HG02840 (cell line): ENCODE data around the gene ERG.

Experiments
- ATAC-seq: cut with Tn5 transposase; IDR thresholded peaks from one replicate; pipeline ENCODE4 v1.9.1; 2021; ENCODE audit warnings: mild to moderate bottlenecking, moderate library complexity, moderate number of reproducible peaks; ENCODE audit not compliant: unreplicated experiment, low FRiP score

ERG gene

DNA sequence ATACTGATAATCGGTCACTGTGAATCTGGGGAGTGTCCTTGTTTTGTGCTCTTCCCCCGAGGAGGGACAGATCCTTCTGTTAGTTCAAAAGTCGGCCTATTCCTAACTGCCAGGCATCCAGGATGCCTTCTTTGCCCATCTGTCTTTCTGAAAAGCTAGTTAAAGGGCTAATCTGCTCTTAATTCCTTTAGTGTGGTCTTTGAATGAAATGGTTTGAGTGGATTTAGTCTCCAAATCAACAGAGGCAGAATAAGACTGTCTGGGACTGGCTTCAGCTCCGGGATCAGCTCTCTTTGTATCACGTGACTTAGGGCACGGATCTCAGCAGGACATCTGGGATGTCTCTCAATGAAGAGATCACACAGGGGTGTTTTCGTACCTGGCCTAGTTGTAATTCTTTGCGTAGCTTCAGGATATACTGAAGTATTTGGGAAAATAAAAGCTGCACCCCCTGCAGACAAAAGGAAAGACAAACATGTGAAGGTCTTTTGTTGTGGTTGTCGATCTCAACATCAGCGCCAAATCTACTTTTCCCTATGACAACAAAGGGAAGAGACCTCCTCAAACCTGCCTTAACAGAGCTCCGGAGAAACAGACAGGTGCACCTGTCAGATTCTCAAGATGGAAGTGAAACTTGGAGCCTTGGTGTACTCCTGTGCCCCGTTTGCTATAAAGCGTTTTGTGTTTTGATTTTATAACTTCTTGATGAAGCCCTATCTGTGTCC is 97.9 kb downstream of the ERG start:
- ATAC-seq = no peak

- no peak for ATAC-seq
Observed at GRCh38 chr21:38399103-38399502, 99.2 kb downstream of the ERG start.

DNA sequence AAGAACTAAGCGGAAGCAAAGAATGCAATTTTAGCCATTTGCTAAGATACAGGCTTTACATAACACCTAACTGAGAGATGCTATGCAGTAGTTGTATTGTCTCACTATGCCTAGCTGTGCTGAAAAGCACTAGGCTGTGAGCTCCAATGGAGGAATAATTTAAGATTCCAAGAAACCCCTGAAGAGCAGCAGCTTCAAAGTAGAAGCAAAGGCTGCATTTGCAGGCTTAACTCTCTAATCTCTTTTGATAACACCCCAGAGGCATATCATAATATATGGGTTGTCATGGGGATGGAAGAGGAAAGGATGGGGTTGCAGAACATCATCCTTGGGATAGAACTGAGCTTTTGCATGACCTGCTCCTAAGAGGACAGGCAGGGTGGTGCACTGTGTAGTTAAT is 102.0 kb downstream of the ERG start:
- no peak for ATAC-seq

DNA sequence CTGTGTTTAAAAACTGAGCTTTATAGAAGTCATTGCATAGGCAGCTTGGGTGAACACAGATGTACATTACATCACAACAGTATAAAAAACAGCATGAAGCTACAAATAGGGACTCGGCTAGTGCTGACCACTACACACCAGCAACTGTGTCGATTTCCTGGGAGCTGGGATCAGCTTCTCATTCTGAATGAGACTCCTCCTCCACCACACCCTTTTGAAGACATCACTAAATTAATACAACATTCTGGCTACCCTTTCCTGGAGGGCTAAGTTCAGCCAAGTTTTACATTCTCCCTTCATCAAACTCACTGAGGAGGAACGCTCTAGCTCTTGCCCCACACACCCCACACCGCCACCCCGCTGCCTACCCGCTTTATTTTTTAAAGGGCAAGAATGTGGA is 102.7 kb downstream of the ERG start:
- no peak for ATAC-seq

DNA sequence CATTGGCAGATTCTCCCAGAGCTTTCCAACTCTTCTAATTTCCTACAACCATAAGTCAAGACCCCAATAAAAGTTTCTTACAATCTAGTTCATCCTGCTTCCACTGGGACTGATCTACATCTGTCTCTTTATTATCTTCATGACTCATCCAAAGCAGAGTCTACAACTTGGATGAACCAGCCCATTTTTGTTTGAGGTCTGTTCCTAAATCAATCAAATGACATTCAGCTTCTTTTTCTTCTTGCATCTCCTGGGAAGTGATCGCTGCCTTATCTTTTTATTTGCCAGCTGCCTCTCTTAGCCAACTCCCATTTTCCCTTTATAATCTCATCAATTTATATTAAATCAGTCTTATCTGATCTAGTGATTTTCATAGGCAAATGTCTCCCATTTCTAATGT is 105.6 kb downstream of the ERG start:
- no peak for ATAC-seq

- no peak for ATAC-seq
Observed at GRCh38 chr21:38389896-38390295, 108.4 kb downstream of the ERG start.

DNA sequence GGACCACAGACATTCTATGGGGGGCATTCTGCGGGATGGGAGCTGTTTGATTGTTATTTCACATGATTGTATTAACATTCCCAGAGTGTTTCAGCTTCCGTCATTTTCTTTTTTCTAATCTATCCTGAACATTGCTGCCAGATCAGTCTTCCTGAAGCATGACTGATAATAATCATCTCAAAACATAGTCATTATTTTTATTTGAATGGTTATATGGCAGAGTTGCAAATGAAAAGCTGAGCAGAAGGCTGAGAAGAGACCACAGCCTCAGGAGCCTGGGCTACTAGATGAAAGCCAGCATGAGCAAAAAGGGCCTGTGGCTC is 109.0 kb downstream of the ERG start:
- ATAC-seq = no peak

DNA sequence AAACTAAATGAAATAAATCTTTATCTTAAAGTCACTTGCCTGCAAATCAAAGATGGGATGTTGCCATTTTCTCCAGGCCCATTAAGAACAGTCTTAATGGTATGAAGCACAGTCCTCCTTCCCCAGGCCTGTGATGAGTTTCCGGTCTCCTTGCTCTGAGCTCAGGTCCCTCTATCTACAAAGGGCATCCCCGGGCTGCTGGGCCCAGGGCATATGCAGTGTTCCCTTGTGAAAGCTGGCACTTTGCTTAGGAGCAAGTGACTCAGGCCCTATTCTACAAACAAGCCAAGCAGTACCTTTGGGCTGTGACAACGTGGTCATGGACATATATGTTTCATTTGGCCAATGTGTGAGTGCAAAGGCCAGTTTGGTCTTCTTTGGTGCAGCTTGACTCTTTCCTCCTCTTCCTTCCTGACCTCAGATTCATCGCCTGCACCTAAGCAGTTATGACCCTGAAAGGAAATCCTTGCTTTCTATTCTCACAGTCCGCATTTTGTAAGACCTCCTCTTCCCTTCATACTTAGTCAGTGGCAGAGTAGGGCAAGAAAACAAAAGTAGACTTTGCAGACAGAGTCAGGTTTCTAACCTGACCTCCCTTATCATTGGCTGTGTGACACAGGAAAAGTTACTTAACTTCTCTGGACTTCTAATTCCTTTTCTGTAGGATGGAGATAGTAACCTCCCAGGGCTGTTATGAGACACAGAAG is 109.5 kb downstream of the ERG start:
- ATAC-seq = no peak

DNA sequence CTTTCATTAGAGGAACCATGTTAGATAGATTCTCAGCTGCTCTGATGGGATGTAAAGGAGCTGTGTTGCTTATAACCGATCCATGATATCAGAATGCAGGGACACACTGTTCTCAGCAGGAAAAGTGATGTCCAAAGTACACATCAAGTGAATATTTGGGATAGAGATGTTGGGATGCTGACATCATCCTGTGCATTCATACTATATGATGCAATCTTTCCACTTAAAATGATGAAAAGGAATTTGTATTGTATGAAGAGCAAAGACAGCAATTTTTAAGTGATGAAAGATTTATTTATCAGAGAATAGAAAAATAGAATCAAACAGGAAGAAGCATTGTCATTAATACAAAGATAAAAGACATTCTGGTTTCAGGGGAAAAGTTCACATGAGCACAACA is 110.1 kb downstream of the ERG start:
- no peak for ATAC-seq

DNA sequence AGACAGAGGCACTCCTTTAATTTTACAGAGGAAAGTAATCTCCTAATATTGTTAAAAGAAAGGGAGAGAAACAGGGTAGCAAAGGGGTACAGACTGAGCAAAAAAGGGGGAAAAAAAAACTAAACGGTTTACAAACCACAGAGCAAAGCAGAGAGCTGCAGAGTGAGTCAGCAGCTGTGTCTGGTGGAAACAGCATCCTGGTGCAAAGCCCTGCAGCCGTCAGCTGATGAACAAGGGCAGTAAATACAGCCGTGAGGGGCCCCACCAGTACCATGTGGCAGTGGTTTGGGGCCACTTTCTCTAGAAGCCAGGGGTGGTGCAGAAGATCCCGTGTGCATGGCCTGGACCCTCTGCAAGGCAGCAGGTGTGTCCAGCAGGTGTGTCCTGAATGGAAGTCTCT is 111.3 kb downstream of the ERG start:
- no peak for ATAC-seq

- ATAC-seq = no peak
Observed at GRCh38 chr21:38385427-38386175, 112.7 kb downstream of the ERG start.

DNA sequence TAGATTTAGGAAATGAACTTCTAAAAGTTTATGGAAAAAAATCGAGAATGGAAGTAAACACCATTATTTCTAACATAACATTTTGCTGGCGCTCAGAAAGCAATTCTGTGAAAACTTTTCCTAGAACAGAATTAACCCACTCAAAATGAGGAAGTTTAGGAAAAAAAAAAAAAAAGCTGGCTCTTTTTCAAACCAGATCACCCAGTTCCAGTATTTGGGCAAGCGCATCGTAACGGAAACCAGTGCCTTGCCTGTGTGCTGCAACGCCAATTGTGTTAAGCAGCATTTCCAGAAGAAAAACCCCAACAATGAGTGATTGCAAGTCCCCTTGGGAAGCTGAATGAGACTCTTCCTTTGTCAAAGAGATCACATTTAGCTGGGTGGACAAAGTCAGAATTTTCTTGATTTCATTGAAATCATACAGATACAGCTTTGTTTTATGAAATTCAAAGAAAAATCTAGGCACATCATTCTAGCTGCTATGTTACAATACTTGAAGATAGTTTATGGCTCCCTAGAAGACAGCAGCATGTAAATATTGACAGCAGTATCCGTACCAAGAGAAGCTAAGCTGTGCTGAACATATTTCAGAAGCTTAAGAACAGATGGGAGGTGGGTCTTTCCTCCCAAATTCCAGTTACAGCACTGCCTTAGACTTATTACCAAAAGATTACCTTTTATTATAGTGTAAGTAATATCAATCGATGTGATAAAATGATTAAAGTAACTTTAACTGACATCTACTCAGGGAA is 113.4 kb downstream of the ERG start:
- ATAC-seq = no peak

DNA sequence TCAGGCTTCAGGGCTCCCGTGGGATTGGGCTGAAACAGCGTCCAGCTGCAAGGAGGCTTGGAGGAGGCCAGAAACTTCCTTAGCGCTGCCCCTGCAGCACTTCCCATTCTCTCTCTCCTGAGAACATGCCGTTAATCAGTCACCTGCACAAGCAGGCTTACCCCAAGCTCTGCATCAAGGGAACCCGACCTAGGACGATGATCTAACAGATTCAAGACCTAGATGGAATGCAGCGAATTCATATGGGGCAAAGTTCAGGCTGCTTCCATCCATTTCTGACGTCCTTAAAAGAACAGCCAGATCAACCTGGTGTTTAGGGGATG is 114.1 kb downstream of the ERG start:
- no peak for ATAC-seq

- ATAC-seq = no peak
Observed at GRCh38 chr21:38383411-38384237, 114.7 kb downstream of the ERG start.

- ATAC-seq = no peak
Observed at GRCh38 chr21:38380481-38381137, 117.7 kb downstream of the ERG start.

DNA sequence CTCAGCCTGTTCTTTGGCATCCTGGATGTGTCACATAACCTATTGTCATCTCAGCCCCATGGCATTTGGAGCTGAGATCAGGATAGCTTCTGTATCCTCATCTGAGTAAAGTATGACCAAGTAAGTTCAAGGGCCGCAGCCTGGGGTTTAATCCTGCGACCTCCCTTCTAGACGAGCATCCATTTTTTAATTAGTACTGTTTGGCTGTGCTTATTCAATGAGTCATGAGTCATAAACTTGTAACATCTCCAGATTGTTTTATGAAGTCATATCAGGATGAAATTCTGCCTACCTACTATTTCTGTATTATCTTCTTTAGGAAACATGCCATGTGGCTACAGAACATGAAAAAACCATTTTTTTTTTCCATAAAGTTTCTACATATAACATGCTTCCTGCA is 119.1 kb downstream of the ERG start:
- ATAC-seq = no peak

DNA sequence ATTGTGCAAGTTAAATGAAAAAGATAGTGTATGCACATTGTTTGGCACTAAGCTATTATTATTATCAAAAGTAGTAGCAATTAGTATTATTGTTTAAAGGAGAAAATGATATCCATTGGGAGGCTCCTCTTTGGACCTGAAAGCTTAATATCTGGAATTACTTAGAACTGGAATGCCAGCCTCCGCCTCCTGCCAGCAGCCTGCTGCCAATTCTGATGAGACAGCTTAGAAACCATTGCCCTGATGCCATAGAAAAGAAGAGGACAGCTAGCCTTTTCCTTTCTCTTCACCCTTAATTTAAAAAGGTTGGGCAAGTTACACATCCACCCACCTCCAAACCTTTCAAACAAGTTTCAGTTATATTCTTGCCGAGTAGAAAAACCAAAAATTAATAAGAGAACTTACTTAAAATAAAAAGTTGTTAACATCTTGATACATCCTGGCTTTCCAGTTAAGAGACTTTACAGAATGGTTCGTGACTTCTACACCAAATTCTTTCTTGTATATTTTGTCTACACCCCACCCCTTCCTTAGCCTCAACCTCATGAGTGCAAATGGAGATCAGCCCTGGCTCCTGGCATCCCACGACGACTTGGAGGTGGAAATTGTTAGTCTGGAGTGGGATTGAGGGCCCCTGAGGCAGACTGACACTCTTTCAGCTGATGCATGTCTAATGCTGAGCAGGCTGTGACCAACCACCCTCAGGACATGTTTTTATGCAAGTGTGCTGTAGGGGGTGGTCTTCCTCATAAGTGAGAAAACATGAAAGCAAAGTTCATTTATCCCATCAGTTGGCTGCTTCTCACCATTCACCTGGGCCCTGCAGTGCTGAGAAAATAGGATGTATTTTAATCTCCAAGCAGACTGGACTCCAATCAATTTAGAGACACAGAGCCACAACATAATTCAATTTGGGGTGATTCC is 120.8 kb downstream of the ERG start:
- no peak for ATAC-seq

- ATAC-seq = no peak
Observed at GRCh38 chr21:38376693-38377092, 121.6 kb downstream of the ERG start.

DNA sequence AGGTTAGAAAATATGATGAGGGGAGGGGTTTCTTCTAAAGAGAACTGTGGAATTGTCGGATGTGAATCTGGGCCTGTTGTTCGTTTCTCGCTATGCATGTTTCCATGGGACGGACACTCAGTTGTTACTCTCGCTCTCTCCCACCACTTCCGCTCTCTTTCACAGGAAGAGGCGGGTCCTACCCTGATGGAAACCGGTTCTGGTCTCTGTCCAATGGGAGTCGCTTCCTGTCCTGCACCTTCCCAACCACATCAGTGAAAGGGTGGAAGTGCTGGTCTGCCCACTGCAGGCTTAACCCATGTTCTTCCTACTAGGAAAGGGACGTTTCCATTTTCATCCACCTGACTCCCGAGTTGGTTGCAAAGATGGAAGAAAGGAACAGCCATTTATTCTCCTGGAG is 122.0 kb downstream of the ERG start:
- no peak for ATAC-seq
